GM20000 (cell line): Measurements from ENCODE around the gene FRMPD4.

Source experiments
- DNase-seq: peaks from one replicate; pipeline ENCODE4 v3.0.0; 2012; ENCODE audit warnings: low spot score
- CTCF ChIP-seq: IDR thresholded peaks from 2 replicates; pipeline ENCODE4 v1.5.1; 2012; ENCODE audit warnings: mild to moderate bottlenecking, control low read depth; ENCODE audit errors: extremely low read depth, missing control alignments

FRMPD4 gene

GRCh38 chrX:12711435-12712040 lies 573.3 kb downstream of the FRMPD4 start:
- no peak for TF ChIP-seq CTCF
- no peak for DNase-seq

DNA sequence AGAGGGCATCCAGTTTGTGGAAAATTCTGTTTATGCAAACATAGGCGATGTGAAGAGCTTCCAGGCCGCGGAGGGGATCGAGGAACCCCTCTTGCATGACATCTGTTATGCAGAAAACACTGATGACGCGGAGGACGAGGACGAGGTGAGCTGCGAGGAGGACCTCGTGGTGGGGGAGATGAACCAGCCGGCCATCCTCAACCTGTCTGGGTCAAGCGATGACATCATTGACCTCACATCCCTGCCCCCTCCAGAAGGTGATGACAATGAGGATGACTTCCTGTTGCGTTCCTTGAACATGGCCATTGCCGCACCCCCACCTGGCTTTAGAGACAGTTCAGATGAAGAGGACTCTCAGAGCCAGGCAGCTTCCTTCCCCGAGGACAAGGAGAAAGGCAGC lies 578.3 kb downstream of the FRMPD4 start:
- no peak for TF ChIP-seq CTCF
- DNase-seq, result no peak

DNA sequence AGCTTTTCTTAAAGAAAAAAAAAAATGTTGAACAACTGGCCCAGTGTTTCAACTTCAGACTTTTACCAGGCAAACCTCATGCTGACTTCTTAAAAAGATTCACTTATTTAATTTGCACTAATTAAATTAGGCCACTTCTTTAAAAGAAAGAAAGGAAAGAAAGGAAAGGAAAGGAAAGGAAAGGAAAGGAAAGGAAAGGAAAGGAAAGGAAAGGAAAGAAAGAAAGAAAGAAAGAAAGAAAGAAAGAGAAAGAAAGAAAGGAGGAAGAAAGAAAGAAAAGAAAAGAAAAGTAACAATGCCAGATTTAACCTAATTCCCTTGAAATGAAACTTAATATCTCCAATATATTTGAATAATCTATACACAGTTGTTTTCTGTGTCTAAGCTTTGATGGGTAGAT lies 581.6 kb downstream of the FRMPD4 start:
- no peak for TF ChIP-seq CTCF
- DNase-seq, result no peak

- no peak for DNase-seq
- no peak for TF ChIP-seq CTCF
Observed at GRCh38 chrX:12721042-12721441, 582.8 kb downstream of the FRMPD4 start.

- TF ChIP-seq CTCF, result no peak
- DNase-seq, result no peak
Observed at GRCh38 chrX:12722314-12722713, 584.0 kb downstream of the FRMPD4 start.

DNA sequence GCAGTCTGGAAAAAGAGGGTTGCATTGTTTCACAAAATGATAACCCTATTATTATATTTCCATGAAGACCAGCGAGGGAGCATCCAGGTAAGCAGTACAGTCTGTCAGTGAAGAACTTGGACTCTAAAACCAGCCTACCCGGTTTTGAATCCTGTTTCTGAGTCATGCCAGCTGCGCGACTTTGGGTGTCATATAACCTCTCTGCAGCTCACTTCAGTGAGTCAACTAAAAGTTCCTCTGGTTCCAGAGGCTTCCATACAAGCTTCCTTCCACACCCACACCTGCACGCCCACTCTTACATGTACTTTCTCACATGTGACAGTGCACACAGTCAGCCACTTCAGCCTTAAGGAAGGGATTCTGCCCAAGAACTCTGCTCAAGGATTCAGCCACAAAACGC lies 603.1 kb downstream of the FRMPD4 start:
- no peak for DNase-seq
- no peak for TF ChIP-seq CTCF

DNA sequence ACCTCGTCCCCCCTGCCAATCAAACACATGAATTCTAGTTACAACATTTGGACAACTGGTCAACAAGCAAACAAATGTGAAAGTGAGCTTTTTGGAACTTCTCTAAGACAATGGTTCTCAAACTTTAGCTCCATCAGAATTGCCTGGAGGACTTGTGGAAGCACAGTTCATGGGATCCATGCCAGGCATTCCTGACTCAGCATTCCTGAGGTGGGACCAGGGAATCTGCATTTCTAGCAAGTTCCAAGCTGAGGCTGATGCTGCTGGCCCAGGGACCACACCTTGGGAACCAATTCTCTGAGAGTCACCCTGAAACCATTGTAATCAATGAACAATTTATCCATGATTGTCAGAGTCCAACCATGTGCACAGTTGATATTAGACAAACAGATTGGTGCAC lies 609.2 kb downstream of the FRMPD4 start:
- no peak for DNase-seq
- no peak for TF ChIP-seq CTCF

DNA sequence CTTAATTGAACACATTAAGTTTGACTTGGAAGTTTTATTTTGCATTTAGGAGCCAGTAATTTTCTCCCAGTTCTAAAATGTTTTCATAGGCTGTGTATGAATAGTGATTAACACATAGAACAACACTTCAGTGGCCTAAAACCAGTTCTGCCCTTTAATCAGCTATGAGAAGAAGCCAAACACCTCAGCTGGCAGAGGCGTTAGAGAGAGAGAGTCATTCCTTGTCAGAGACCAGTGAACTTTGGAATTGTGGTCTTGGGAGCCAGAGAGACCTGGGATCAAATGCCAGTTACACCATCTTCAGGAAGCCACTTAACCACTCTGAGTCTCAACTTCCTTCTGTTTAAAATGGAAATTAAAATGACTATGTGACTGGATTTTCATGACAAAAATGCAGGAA lies 613.6 kb downstream of the FRMPD4 start:
- DNase-seq, result no peak
- no peak for TF ChIP-seq CTCF
